ENCODE measurements around the gene PJA2. TPM values are rescaled to one million over a fixed set of nuclear protein-coding genes. Genes with fewer than 3 reads are reported as not detected.

PJA2 gene
- total RNA-seq, 1 donor = 124 TPM

- DNase-seq (ENCODE audit: low read depth) = no peak
- TF ChIP-seq CTCF (IDR thresholded peaks at IDR 0.05; ENCODE audit: insufficient read depth, low read length) = no peak
- no peak overlapping the region for H3K4me3 ChIP-seq (ENCODE audit: low read depth, low read length)
These were observed 12.8 kb downstream of the PJA2 start for GRCh38 chr5:109396965-109397364.

- H3K4me3 ChIP-seq (ENCODE audit: low read depth, low read length) = no peak overlapping the region
- TF ChIP-seq CTCF (IDR thresholded peaks at IDR 0.05; ENCODE audit: insufficient read depth, low read length) = no peak
- DNase-seq (ENCODE audit: low read depth) = no peak
These were observed 15.0 kb downstream of the PJA2 start for GRCh38 chr5:109394806-109395205.

- TF ChIP-seq CTCF (IDR thresholded peaks at IDR 0.05; ENCODE audit: insufficient read depth, low read length) = no peak
- DNase-seq (ENCODE audit: low read depth) = no peak
- H3K4me3 ChIP-seq (ENCODE audit: low read depth, low read length) = no peak overlapping the region
These were observed 19.6 kb downstream of the PJA2 start for GRCh38 chr5:109390188-109390587.

GRCh38 chr5:109388407-109388806, 21.4 kb downstream of the PJA2 start:
- DNase-seq (ENCODE audit: low read depth) = peak; percentile 53
- TF ChIP-seq CTCF (IDR thresholded peaks at IDR 0.05; ENCODE audit: insufficient read depth, low read length) = no peak
- H3K4me3 ChIP-seq (ENCODE audit: low read depth, low read length) = no peak overlapping the region

GRCh38 chr5:109387408-109387974, 22.3 kb downstream of the PJA2 start:
- no peak for DNase-seq (ENCODE audit: low read depth)
- TF ChIP-seq CTCF (IDR thresholded peaks at IDR 0.05; ENCODE audit: insufficient read depth, low read length) = no peak
- H3K4me3 ChIP-seq (ENCODE audit: low read depth, low read length) = no peak overlapping the region

- DNase-seq (ENCODE audit: low read depth) = no peak
- H3K4me3 ChIP-seq (ENCODE audit: low read depth, low read length) = no peak overlapping the region
- TF ChIP-seq CTCF (IDR thresholded peaks at IDR 0.05; ENCODE audit: insufficient read depth, low read length) = no peak
These were observed 31.7 kb downstream of the PJA2 start for GRCh38 chr5:109378095-109378494.

GRCh38 chr5:109374625-109375024, 35.1 kb downstream of the PJA2 start:
- TF ChIP-seq CTCF (IDR thresholded peaks at IDR 0.05; ENCODE audit: insufficient read depth, low read length) = peak; percentile 29
- no peak overlapping the region for H3K4me3 ChIP-seq (ENCODE audit: low read depth, low read length)
- DNase-seq (ENCODE audit: low read depth) = peak; percentile 31
